ENCODE data around the gene RHO. TPM values are rescaled to one million over a fixed set of nuclear protein-coding genes. Genes with fewer than 3 reads are reported as not detected.

Gene RHO
- total and polyA plus RNA-seq, 2 donors (not counting 1 experiment from before 2014, with no cell fraction given): 0.10 TPM; not detected in 1

DNA sequence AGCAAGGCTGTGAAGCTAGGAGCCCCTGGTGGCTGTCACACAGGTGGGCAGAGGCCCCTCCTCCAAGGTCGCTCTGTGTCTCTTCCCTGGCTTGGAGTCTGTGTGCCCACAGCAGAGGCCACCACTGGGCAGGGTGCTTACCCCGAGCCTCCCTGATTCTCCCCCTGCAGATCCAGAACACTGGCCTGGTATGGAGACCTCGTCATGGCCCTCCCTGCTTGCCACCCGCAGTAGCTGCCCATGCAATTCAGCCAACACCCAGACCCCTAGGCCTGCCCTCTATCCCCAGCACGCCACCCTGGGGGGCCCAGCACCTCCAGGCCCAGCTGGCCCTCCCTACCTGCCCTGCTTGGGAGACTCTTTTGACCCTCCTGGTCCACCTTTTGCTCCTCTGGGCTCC lies 5.5 kb upstream of the RHO start:
- Mint-ChIP-seq H3K4me1 (peaks cover 21% of the 10 kb centered on the region), H3K27ac (no peak overlapping the region), H3K27me3 (no peaks in the 10 kb centered on the region), H3K9me3 (ENCODE audit: insufficient read depth) (no peaks in the 10 kb centered on the region), H3K4me3 (no peak overlapping the region)
- ChIA-PET CTCF (interaction anchor here (0.9 kb wide), 1 partner anchor 105 kb away, joined by 4 read pairs; no protein-coding TSS in a partner anchor), POLR2A (no interaction called here)
- H3K79me2 ChIP-seq (ENCODE audit: control insufficient read depth, insufficient read depth, low read length): no peaks in the 10 kb centered on the region
- peaks cover 10 to 21% of the 10 kb centered on the region in 2 donors for H3K4me1 ChIP-seq (ENCODE audit: control insufficient read depth in 2 of 2, insufficient read depth in 2 of 2, low read length in 2 of 2)
- no peaks in the 10 kb centered on the region for H3K9me3 ChIP-seq (ENCODE audit: control extremely low read depth in 1 of 3, control insufficient read depth in 2 of 3, insufficient read depth in 1 of 3, low read length in 2 of 3)
- H2AFZ ChIP-seq (ENCODE audit: insufficient read depth, low read depth, low read length, poor library complexity, severe bottlenecking): no peak overlapping the region
- no peak overlapping the region for H3K4me2 ChIP-seq (replicated peaks; ENCODE audit: low read depth, low read length, poor library complexity, severe bottlenecking)
- H3K9ac ChIP-seq (ENCODE audit: low read length): no peak overlapping the region
- H3K27ac ChIP-seq (ENCODE audit: low read length in 2 of 2): no peak overlapping the region
- intact Hi-C loops (cut with micrococcal nuclease): no loop called here
- TF ChIP-seq EZH2 (IDR thresholded peaks at IDR 0.05; ENCODE audit: borderline replicate concordance, insufficient read depth, low read depth, low read length, poor library complexity, severe bottlenecking): no peak
- TF ChIP-seq, protein P1, sequence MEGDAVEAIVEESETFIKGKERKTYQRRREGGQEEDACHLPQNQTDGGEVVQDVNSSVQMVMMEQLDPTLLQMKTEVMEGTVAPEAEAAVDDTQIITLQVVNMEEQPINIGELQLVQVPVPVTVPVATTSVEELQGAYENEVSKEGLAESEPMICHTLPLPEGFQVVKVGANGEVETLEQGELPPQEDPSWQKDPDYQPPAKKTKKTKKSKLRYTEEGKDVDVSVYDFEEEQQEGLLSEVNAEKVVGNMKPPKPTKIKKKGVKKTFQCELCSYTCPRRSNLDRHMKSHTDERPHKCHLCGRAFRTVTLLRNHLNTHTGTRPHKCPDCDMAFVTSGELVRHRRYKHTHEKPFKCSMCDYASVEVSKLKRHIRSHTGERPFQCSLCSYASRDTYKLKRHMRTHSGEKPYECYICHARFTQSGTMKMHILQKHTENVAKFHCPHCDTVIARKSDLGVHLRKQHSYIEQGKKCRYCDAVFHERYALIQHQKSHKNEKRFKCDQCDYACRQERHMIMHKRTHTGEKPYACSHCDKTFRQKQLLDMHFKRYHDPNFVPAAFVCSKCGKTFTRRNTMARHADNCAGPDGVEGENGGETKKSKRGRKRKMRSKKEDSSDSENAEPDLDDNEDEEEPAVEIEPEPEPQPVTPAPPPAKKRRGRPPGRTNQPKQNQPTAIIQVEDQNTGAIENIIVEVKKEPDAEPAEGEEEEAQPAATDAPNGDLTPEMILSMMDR (IDR thresholded peaks at IDR 0.05): no peak
- H3K27me3 ChIP-seq (replicated peaks in 1 of 4; ENCODE audit: control extremely low read depth in 1 of 4, control insufficient read depth in 3 of 4, insufficient read depth in 4 of 4, low read length in 3 of 4): no peaks in the 10 kb centered on the region
- no peaks in the 10 kb centered on the region for H3K36me3 ChIP-seq (replicated peaks in 1 of 2; ENCODE audit: control extremely low read depth in 1 of 2, control insufficient read depth in 1 of 2, extremely low read depth in 1 of 2, insufficient read depth in 2 of 2, low read length in 1 of 2)
- no peaks in the 10 kb centered on the region for H4K20me1 ChIP-seq (ENCODE audit: control insufficient read depth, insufficient read depth, low read length, poor library complexity, severe bottlenecking)
- DNase-seq: no peak
- 95% methylated on average over 5 of the region's 5 CpGs for WGBS (ENCODE audit: insufficient coverage)
- no peak overlapping the region for H3K4me3 ChIP-seq (ENCODE audit: control extremely low read depth in 1 of 5, extremely low read depth in 1 of 5, insufficient read depth in 1 of 5, low read depth in 2 of 5, low read length in 4 of 5)
- no peak for ATAC-seq (ENCODE audit: low read depth)

DNA sequence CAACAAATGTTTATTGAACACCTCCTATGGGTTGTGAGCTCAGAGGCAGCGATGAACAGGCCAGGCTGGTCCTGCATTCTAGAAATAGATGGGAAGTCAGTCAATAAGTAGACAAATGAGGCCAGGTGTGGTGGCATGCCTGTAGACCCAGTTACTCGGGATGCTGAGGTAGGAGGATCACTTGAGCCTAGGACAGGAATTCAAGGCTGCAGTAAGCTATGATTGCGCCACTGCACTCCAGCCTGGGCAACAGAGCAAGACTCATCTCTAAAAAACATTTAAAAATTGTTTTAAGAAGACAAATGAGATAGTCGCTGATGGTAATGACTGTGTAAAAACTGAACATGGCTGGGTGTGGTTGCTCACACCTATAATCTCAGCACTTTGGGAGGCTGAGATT lies 4.4 kb upstream of the RHO start:
- CTCF ChIA-PET: no interaction called here
- H3K4me2 ChIP-seq (replicated peaks; ENCODE audit: low read depth, low read length, poor library complexity, severe bottlenecking): no peak overlapping the region
- 100% methylated on average over 1 of the region's 4 CpGs for WGBS (ENCODE audit: insufficient coverage)
- no peak for DNase-seq
- Mint-ChIP-seq H3K27ac (peak overlapping the region; percentile 2), H3K9me3 (ENCODE audit: insufficient read depth) (no peaks in the 10 kb centered on the region), H3K4me3 (no peak overlapping the region), H3K27me3 (no peaks in the 10 kb centered on the region), H3K4me1 (peaks cover 21% of the 10 kb centered on the region)
- no peak for ATAC-seq (ENCODE audit: low read depth)
- TF ChIP-seq, protein P1 (IDR thresholded peaks at IDR 0.05): no peak
- no peak for TF ChIP-seq EZH2 (IDR thresholded peaks at IDR 0.05; ENCODE audit: borderline replicate concordance, insufficient read depth, low read depth, low read length, poor library complexity, severe bottlenecking)
- peaks cover 10 to 21% of the 10 kb centered on the region in 2 donors for H3K4me1 ChIP-seq (ENCODE audit: control insufficient read depth in 2 of 2, insufficient read depth in 2 of 2, low read length in 2 of 2)
- intact Hi-C loops (cut with micrococcal nuclease): no loop called here
- H3K27ac ChIP-seq (ENCODE audit: low read length in 2 of 2): no peak overlapping the region
- no peaks in the 10 kb centered on the region for H3K79me2 ChIP-seq (ENCODE audit: control insufficient read depth, insufficient read depth, low read length)
- H2AFZ ChIP-seq (ENCODE audit: insufficient read depth, low read depth, low read length, poor library complexity, severe bottlenecking): no peak overlapping the region
- no peaks in the 10 kb centered on the region for H3K27me3 ChIP-seq (replicated peaks in 1 of 4; ENCODE audit: control extremely low read depth in 1 of 4, control insufficient read depth in 3 of 4, insufficient read depth in 4 of 4, low read length in 3 of 4)
- no peak overlapping the region for H3K9ac ChIP-seq (ENCODE audit: low read length)
- H3K9me3 ChIP-seq (ENCODE audit: control extremely low read depth in 1 of 3, control insufficient read depth in 2 of 3, insufficient read depth in 1 of 3, low read length in 2 of 3): no peaks in the 10 kb centered on the region
- no peak overlapping the region for H3K4me3 ChIP-seq (ENCODE audit: control extremely low read depth in 1 of 5, extremely low read depth in 1 of 5, insufficient read depth in 1 of 5, low read depth in 2 of 5, low read length in 4 of 5)
- POLR2A ChIA-PET: no interaction called here
- no peaks in the 10 kb centered on the region for H3K36me3 ChIP-seq (replicated peaks in 1 of 2; ENCODE audit: control extremely low read depth in 1 of 2, control insufficient read depth in 1 of 2, extremely low read depth in 1 of 2, insufficient read depth in 2 of 2, low read length in 1 of 2)
- no peaks in the 10 kb centered on the region for H4K20me1 ChIP-seq (ENCODE audit: control insufficient read depth, insufficient read depth, low read length, poor library complexity, severe bottlenecking)

Measured in B cell (primary cell).